Measurements from ENCODE around the gene DEPP1.

The DEPP1 gene

DNA sequence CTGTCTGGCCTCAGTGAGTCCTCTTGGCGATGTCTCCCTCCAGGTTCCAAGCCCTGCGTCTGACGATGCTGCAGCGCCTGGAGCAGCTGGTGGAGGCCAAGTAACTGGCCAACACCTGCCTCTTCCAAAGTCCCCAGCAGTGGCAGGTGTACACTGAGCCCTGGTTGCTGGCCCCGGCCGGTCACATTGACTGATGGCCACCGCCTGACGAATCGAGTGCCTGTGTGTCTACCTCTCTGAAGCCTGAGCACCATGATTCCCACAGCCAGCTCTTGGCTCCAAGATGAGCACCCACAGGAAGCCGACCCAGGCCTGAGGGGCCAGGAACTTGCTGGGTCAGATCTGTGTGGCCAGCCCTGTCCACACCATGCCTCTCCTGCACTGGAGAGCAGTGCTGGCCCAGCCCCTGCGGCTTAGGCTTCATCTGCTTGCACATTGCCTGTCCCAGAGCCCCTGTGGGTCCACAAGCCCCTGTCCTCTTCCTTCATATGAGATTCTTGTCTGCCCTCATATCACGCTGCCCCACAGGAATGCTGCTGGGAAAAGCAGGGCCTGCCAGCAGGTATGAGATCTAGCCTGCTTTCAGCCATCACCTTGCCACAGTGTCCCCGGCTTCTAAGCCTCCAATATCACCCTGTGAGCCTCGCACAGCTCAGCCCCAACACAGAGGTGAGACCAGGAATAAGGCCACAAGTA lies 14.8 kb upstream of the DEPP1 start:
- no peak for DNase-seq

DNA sequence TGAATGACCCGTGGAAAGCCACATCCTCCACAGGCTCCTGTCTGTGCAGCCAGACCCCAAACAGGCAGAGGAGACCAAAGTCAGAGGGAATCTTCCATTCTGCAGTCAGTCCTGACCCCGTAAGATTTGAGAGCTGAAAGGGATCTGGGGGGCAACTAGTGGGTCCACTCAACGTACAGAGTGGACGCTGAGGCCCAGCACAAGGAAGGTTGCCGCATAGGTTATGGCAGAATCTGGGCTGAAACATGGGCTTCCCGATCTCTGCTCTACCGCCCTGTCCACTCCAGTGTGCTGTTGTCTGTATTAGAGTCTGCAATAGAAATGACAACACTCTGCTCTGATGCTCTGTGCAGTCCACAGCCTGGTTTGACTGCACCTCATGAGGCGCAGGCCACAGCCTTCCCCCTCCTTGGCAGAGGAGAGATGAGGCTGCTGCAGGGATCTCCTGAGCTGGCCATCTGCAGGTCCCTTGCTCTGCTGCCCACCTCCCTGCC lies 14.2 kb upstream of the DEPP1 start:
- no peak for DNase-seq

DNA sequence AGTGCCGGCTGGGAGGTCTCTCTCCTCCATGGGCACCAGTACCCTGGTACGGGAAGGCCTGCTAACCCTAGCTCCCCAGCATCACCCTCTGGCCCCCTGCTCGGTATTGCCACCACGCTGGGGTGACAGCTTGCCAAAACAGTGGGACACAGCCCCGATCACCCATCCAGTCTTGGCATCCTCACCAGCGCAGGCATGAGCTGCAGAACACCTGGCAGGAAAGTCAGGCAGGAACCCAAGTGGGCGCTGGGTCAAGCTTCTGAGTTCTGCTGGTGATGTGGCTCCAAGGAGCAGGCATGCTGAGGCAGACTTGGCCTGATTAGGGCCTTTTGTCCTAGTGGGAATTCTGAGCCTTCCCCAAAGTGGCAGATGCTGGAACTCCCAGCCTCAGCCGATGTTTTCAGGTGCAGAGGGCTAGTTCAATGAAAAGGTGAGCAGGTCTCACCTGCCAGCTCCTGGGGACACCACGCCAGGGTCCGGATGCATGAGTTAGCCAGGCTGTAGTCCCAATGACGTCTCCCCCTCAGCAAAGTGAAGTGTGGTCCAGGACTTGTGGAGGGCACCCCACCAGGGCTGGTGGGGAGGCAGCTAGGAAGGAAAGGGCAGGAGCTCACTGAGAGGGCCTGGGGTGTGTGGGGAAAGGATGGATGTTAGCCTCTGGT lies 13.6 kb upstream of the DEPP1 start:
- no peak for DNase-seq

DNA sequence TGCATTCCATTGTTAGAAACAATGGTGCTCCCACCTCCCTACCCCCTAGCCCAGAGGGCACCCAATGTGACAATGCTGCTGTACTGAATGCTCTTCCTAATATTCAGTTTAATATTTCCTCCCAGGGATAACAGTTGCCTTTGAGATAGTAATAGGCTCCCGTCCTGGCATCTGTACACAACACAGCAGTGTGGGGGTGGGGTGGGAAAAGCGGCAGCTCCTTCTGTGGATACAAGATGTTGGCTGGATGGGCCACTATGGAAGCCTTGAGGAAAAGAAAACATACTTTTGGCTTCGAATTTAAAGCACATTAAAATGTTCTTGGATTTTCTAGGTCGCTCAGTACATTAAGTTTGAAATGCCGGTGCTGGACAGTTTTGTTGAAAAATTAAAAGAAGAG lies 13.0 kb upstream of the DEPP1 start:
- DNase-seq = no peak

DNA sequence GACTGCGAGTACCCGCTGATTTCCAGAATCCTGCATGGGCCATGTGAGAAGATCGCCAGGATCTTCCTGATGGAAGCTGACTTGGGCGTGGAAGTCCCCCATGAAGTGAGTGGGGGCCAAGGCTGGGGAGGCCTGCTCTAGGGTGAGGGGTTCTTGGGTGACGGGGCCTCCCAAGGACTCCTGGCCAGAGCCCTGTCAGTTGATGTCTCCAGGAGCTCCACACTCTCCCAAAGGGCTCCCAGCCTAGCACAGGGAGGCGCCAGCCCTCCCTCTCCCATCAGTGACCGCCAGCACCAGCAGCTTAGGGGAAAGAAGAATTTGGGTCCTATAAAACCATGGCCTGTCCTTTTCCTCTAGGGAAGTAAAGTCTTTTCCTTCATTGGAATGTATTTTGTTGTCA lies 12.4 kb upstream of the DEPP1 start:
- DNase-seq = no peak

- DNase-seq = no peak
These were observed 11.7 kb upstream of the DEPP1 start for GRCh38 chr10:44990302-44990655.

GRCh38 chr10:44989597-44990301 lies 11.1 kb upstream of the DEPP1 start:
- no peak for DNase-seq

DNA sequence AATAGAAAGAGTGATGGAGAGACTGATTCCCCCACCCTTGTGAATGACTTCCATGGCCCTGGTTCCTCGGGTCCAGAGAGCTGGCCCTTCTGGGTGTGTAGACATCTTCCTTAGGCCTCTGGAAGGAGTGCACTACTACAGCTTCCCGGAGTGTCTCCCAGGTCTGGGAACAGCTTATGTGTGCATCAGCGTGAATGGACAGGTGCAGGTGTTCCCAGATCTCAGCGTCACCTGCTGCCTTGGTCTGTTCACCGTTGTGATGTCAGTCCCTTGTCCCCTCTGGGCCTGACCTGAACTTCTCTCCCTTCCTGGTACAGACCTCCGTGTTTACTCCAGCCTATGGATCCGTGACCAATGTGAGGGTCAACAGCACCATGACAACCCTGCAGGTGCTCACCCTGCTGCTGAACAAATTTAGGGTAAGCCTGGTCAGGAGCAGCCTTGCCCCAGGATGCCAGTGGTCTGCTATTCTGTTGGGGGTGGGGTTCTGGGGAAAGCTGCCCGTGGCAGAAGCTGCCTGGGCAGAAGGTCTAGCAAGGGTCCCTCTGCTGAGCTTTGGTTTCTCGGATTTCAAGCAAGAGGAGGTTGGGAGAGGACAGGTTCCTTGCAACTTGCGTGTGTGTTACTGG lies 10.5 kb upstream of the DEPP1 start:
- DNase-seq = no peak

- DNase-seq = no peak
These were observed 8.1 kb upstream of the DEPP1 start for GRCh38 chr10:44986670-44987069.

DNA sequence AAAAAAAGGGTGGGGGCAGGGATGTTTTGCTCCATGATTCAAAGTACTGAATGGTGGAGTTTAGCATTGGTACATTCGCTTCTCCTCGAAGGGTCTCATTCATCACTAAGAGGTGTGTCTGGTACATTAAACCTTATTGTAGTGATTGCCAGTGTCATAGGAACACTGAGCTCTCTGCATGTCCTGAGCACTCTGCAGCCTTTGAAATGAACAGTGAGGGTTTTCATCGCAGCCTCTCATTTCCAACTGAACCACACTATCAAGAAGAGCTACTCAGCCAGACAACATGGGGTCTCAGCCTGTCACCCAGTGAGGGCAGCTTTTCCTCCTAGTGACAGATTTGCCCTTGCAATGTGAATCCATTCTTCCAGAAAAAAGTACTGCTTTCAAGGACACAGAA lies 7.6 kb upstream of the DEPP1 start:
- no peak for DNase-seq

DNA sequence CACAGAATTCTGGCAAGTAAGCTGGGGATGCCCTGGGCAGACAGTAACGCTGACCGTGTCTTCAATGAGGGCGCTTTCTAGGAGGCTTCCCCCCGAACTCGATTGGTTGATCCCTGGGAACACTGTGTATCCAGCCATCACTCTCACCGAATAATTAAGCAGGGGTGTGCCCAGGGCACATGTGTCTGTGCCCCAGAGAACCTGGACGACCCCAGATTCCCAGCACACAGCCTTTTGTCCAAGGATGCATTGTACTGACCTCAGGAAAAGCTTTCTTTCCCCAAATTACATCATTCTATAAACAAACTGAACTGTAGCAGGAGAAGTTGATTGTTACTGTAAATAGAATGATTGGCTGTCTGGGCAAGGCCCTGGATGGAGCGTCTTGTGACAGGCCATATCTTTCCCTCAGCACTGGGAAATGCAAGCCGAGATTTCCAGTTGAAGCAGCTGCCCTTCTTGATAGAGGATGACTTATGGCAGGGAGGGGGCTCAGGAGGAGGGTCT lies 6.6 kb upstream of the DEPP1 start:
- no peak for DNase-seq

- DNase-seq = no peak
These were observed 6.1 kb upstream of the DEPP1 start for GRCh38 chr10:44984671-44985101.

GRCh38 chr10:44983895-44984278 lies 5.3 kb upstream of the DEPP1 start:
- DNase-seq = no peak

GRCh38 chr10:44983066-44983894 lies 4.7 kb upstream of the DEPP1 start:
- DNase-seq = no peak

DNA sequence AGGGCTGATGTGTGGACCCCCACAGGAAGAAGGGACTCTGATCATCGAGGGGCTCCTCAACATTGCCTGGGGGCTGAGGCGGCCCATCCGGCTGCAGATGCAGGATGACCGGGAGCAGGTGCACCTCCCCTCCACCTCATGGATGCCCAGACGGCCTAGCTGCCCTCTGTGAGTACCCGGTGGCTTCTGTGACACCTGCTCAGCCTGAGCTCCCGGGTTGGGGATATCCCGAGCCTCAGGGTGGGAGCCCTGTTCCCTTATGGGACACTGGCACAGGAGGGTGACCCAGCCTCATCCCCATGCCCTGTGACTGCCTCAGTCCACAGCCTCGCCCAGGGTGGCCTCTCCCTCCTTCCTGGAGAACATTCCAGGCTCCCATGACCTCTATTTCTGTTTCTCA lies 3.9 kb upstream of the DEPP1 start:
- DNase-seq = no peak

GRCh38 chr10:44982114-44982460 lies 3.5 kb upstream of the DEPP1 start:
- no peak for DNase-seq

GRCh38 chr10:44981172-44982113 lies 2.8 kb upstream of the DEPP1 start:
- DNase-seq = peak; percentile 89

DNA sequence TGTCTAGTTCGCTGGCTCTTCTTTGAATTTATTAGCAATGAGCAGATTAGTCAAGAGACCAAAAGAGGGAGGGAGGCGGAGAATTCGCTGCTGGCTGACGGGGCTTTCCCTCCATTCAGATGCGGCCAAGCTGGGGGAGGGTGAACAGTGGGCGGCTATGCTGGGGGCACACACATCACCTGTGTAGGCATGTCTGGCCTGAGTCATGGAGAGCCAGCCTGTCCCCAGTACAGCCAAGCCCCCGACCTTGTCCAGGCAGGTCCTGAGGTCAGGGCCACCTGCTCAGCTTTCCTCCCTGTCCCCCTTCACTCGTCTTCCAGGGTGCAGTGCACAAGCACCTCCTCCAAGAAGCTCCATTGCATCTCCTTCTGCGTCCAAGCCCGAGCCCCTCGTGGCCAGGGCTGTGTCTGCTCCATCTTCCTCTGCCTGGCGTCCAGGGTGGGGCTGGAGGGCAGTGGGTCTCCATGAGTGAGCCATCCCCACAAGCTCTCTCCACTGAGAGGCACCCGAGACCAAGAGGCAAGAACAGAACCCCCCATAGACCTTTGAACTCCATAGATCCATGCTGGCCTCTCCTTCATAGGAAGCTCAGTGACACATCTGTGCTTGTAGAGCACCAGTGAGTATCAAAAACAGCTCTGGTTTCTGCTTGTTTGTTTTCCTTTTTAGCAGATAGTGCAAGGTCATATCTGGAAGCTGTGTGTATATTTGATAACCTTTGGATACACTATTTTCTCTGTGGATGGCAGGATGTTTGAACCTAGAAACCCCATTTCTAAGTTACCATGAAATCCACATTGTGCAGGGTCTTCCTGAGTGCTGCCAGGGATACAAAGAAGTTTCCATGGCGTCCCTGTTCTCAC lies 1.9 kb upstream of the DEPP1 start:
- no peak for DNase-seq

GRCh38 chr10:44979281-44980191 lies 927 bp upstream of the DEPP1 start:
- no peak for DNase-seq
